HK-2 (cell line): ENCODE data around the gene CT47A1.
"Not testable (repeated sequence)": the region's sequence is repeated elsewhere in the genome, so short reads cannot be mapped to it uniquely, and the experiment has no call there.

ENCODE experiments used
- DNase-seq: peaks from one replicate; pipeline ENCODE4 v3.0.0-alpha.2; 2018; ENCODE audit not compliant: unreplicated experiment

Gene CT47A1

DNA sequence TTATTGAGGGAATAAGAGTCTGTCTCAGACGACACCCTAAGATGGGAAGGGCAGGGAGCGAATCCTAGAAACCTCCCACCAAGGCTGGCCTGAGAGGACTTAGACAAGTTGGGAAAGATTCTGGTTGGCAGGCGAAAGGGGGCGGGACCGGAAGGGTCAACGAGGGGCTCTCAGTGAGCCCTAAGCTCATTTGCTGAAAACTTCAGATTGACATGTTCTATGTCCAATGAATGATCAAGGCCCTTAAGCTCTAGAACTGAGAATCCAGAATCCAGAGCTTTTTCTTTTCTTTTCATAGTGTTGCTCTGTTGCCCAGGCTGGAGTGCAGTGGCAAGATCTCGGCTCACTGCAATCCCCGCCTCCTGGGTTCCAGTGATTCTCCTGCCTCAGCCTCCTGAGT, at the start of gene CT47A1:
TSS of gene CT47A1 (minus strand) at position 101 of the 400 bp plus-strand sequence. CDS start 231 bp downstream, outside the sequence.
- not testable (repeated sequence) for DNase-seq

DNA sequence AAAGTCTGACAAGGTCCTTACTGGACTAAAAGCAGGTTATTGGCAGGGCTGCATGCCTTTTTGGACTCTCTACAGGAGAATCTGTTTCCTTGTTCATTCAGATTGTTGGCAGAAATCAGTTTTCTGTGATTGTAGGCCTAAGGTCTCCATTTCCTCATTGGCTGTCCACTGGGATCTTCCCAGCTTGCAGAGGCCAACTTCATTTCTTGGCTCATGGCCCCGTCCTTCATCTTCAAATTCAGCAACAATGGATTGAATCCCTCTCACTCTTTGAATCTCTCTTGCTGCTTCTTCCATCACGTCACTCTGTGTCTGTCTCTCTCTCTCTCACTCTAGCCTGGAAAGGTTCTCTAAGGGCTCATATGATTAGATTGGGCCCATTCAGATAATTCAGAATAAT, 47.0 kb upstream of the CT47A1 start:
- DNase-seq, result no peak

DNA sequence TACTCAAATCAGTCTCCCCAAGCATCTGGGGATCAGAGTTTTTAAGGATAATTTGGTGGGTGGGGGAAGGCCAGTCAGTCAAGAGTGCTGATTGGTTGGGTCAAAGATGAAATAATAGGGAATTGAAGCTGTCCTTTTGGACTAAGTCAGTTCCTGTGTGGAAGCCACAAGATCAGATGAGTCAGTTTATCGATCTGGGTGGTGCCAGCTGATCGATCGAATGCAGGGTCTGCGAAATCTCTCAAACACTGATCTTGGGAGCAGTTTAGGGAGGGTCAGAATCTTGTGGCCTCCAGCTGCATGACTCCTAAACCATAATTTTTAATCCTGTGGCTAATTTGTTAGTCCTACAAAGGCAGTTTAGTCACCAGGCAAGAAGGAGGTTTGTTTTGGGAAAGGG, 44.5 kb upstream of the CT47A1 start:
- no peak for DNase-seq

DNA sequence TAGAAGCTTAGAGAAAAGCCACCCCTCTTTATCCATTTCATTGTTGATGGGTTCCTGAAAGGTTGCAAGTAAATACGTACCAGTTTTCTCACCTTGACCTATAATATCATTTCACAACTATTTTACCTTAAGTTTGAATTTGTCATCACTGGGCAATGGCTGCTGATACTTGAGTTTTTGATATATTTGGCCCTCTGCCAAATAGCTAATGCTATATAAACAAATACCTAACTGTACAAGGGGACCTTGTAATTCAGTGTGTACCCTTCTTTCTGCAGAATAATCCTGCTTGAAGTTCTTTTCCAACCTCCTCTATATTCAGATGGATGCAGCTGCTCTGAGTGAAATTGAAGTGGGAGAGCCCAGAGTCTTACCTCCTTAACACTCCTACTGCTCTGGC, 42.9 kb upstream of the CT47A1 start:
- no peak for DNase-seq

DNA sequence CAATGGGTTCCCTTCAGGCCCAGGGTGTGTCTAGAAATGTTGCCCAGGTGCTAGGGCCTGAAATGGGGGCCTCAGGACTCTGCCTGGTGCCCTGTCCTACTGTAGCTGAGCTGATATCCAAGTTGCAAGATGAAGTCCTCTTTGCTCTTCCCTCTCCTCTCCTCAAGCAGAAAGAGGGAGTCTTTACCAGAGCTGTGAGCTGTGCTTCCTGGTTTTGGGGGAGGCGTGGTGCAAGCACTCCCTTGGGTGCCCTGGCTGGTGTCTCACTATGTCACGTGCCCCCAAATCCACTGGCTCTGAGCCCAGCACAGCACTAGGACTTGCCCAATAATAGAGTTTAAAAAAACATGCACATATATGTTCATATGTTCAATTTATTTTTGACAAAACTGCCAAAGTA, 29.3 kb upstream of the CT47A1 start:
- no peak for DNase-seq

DNA sequence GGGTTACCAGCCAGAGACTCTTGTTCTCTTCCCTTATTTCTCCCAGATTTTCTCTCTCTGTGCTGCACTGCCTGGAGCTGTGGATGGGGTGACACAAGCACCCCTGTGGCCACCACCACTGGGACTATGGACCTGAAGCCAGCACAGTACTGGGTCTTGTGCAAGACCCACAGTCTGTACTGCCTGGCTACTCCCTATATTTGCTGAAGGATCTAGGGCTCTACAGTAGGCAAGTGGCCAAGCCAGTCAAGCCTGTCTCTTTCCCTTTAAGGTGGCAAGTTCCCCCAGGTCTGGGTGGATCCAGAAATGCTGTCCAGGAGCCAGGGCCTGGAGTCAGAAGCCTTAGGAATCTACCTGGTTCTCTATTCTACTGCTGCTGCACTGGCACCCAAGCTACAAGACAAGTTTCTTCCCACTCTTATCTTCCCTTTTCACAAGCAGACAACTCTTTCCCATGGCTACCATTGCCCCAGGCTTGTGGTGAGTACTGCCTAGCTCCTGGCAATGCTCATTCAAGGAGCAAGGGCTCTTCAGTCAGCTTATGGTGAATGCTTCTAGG, 28.4 kb upstream of the CT47A1 start:
- no peak for DNase-seq

DNA sequence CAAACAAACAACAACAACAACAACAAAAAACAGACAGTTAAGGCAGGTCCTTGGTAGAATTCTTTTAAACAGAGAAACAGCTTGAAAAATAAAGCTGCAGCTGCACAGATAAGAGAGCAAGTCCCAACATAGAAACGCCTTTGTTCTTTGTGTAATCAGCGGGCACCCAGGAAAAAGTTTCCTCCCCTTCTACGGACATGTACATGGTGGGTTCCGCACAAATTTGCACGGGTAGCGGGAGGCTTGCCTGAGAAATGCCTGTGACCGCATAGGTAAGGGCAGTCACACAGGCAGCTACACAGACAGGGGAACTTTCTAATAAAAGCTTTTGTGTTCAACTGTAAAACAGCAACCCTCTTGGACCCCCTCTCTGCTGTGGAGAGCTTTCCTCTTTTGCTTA, 25.7 kb upstream of the CT47A1 start:
- no peak for DNase-seq

DNA sequence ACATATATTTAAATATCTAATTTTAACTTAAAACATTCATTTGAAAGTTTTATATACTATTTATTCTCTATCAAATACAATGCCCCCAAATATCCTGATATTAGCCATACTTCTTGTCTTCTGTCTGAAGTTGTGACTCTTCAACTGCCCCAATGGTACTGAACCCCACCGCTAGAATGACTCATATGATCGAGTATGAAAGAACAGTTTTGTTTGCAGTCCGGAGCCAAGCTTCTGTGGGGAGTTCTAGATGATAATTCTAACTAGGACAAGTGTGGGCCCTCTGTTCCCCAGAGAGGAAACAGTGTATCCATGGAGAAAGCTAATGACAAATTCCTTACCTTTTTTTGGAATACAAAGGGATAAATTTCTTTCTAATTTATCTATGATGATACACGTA, 24.7 kb upstream of the CT47A1 start:
- DNase-seq, result no peak

DNA sequence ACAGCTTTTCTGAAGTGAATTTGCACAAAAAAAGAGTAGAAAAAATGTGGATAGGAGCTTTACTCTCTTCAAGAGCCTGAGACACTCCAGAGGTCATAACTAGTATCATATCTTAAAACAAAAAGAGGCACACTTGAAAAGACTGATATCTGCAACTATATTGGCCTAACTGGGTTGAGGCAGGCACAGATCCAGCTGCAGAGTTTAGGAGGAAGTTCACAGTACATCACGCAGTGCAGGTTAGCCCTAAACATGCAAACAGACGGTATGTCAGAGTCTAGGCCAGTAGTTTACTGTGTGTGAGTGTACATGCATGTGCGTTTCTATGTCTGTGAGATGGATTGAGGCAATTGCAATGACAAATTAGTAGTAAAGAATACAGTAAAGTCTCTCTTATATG, 24.2 kb upstream of the CT47A1 start:
- DNase-seq, result no peak

DNA sequence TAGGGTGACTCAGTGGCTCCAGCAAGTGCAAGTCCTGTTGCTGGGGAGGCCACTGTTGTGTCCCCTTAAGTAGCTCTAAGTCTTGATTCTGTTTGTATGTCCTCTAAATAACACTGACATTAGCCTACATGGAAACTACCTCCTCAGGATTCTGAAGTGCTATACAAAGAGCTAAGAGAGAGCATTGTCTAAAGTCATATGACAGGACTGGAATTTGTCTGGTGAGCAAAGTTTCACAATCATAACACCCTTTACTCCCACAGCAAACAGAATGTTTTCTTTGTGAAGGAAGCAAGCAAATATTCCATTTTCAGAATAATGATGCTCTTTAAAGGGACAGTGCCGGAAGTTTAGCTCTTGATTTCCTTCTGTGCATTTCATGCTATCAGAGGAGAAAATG, 23.4 kb upstream of the CT47A1 start:
- DNase-seq, result no peak

DNA sequence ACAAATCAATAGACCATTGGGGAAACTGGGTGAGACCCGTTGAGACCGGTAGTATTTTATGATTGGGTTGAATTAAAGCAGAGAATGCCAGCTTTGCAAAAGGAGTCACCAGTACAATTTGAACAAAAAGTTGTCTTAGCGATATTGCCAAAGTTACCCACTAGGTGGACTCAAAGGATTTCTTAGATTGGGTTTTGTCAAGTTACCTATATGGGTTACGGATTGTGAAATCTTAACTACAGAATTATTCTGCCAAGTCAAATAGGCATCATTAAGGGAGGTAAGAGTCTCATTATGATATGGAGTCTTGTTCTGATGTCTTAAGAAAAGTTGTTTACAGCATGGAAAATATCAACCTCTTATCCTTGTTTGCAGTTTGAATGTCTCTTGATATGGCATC, 15.0 kb upstream of the CT47A1 start:
- DNase-seq, result no peak

DNA sequence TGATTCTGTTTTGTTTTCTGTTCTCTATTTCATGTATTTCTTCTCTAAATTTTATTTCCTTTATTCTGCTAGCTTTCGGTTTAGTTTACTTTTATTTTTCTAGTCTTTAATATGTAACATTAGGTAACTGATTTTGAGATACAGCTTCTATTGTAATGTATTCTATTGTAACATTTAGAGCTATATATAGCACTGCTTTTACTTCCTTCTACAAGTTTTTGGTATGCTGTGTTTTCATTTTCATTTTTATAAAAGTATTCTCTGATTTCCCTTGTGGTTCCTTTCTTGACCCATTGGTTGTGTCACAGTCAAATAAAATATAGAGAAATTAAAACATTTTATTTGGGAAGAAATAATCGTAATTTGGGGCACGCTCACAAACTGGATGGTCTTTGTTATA, 13.9 kb upstream of the CT47A1 start:
- no peak for DNase-seq

DNA sequence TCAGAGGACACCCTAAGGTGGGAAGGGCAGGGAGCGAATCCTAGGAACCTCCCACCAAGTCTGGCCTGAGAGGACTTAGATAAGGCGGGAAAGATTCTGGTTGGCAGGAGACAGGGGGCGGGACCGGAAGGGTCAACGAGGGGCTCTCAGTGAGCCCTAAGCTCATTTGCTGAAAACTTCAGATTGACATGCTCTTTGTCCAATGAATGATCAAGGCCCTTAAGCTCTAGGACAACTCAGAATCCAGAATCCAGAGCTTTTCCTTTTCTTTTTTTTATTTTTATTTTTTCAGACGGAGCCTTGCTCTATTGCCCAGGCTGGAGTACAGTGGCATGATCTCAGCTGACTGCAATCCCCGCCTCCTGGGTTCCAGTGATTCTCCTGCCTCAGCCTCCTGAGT, 29.1 kb downstream of the CT47A1 start, which contains the start of gene CT47A7:
TSS of gene CT47A7 (minus strand) at position 101 of the 400 bp plus-strand sequence. CDS start 255 bp downstream, outside the sequence.
- DNase-seq, result not testable (repeated sequence)
